Heart right ventricle (tissue), 16 donors: ENCODE data around the gene ANO1. TPM values are rescaled to one million over a fixed set of nuclear protein-coding genes. Genes with fewer than 3 reads are reported as not detected.

Source experiments
- ATAC-seq, 8 donors: fragments of 200-7000 bp; cut with Tn5 transposase; one replicate each; pipeline ENCODE4 v1.9.1; 2020; ENCODE audit warnings: mild to moderate bottlenecking in 8 of 8, moderate library complexity in 8 of 8, moderate number of reproducible peaks in 1 of 8
- DNase-seq, 2 donors: peaks; one replicate each; pipeline ENCODE4 v3.0.0-alpha.2; 2020
- H3K27ac ChIP-seq, 10 donors: fragments of 200-600 bp; sonication (generic) in 2 of 10; one replicate each; pipeline versions ENCODE4 v1.5.0 to v1.8.0; 2020 to 2022; ENCODE audit warnings: mild to moderate bottlenecking in 3 of 10
- H3K27me3 ChIP-seq, 7 donors: fragments of 200-600 bp; one replicate each; pipeline ENCODE4 v1.8.0; 2021 to 2022; ENCODE audit warnings: mild to moderate bottlenecking in 2 of 7
- H3K36me3 ChIP-seq, 9 donors: fragments of 200-600 bp; sonication (generic) in 1 of 9; one replicate each; pipeline versions ENCODE4 v1.5.0 to v1.8.0; 2020 to 2022; ENCODE audit warnings: mild to moderate bottlenecking in 2 of 9
- H3K4me1 ChIP-seq, 9 donors: fragments of 200-600 bp; sonication (generic) in 1 of 9; one replicate each; pipeline versions ENCODE4 v1.5.0 to v1.8.0; 2020 to 2022; ENCODE audit warnings: mild to moderate bottlenecking in 4 of 9
- H3K4me3 ChIP-seq, 10 donors: fragments of 200-600 bp; sonication (generic) in 2 of 10; one replicate each; pipeline versions ENCODE4 v1.5.0 to v1.8.0; 2020 to 2022; ENCODE audit warnings: mild to moderate bottlenecking in 7 of 10, moderate library complexity in 2 of 10
- H3K9me3 ChIP-seq, 11 donors: fragments of 200-600 bp in 10 of 11; sonication (generic) in 2 of 11; one replicate each; pipeline versions ENCODE4 v1.5.0 to v1.8.0; 2013 to 2022; ENCODE audit warnings: mild to moderate bottlenecking in 2 of 11, control low read depth in 1 of 11, moderate library complexity in 1 of 11
- CTCF ChIP-seq, 9 donors: fragments of 200-600 bp; sonication (generic) in 2 of 9; IDR thresholded peaks; one replicate each; pipeline versions ENCODE4 v1.5.0 to v1.8.0; 2021 to 2022; ENCODE audit warnings: antibody characterized with exemption in 9 of 9, mild to moderate bottlenecking in 5 of 9, moderate library complexity in 1 of 9
- WGBS, 2 donors: extraction: QIAGEN DNeasy Blood & Tissue Kit; methylation state at CpG; one replicate each; pipeline ENCODE4 v1.1.7; 2013; ENCODE audit warnings: inconsistent platforms in 1 of 2; 5-methylcytosine and 5-hydroxymethylcytosine counted together
- intact Hi-C, 10 donors: fragments of 100-400 bp; cut with DNase I; formaldehyde crosslinking; loops; one replicate each; pipeline versions ENCODE4 v1.11.1 to v1.14.2; 2022
- polyA plus RNA-seq, 2 donors: library from polyadenylated mRNA; stranded (reverse); fragments of 200-250 nt; gene quantifications; one replicate each; pipeline ENCODE4 v1.2.3, GENCODE V29; 2013
- total RNA-seq, 10 donors: library from RNA; stranded (reverse); fragmentation: NEBNext Ultra II Directional in 3 of 10; extraction: Animal tissue kit (Norgen Biotek cat#: 25700) in 3 of 10; gene quantifications; one replicate each; pipeline versions ENCODE4 v1.2.1 to v1.2.4, GENCODE V29; 2021 to 2023
- donor health status: Arrhythmogenic right ventricular cardiomyopathy.
- donor health status: ischemic (EF 13 %, LVEDD 7.1; RV severe dilation, severe dysfunction).
- donor health status: healthy with polysubstance abuse.
- donor health status: DM: no; HTN: yes; CAD: no.
- donor health status: DM: no; HTN: no; CAD: no.
- donor health status: ischemic (EF 25% LVEDD 6.9; RV normal size, moderate dysfunction).
- donor health status: ischemic (EF 25% LVEDD 5.7; RV mildly dilated, moderate dysfunction).
- donor health status: healthy.
- donor health status: DM: yes; HTN: yes; CAD: no.
- donor health status: Ischemic cardiomyopathy.
- donor health status: ischemic (EF 35%, LVEDD 5.7; RV mildly dilated, moderate dysfunction).
- donor health status: nonischemic (EF 11% LVEDD 7.7; RV severe dilation, severe dysfunction).
- donor health status: DM: yes; HTN: yes; CAD: no.
- donor health status: PGD.
- donor health status: ischemic (EF 29% LVEDD 5.4; RV normal size, mild dysfunction).
- donor health status: nonischemic (EF 23%, LVEDD 6.1; RV moderate dilation, normal function).

ANO1 gene
- total and polyA plus RNA-seq, 12 donors, result 6.6 to 13.8 (median 9.7) TPM

DNA sequence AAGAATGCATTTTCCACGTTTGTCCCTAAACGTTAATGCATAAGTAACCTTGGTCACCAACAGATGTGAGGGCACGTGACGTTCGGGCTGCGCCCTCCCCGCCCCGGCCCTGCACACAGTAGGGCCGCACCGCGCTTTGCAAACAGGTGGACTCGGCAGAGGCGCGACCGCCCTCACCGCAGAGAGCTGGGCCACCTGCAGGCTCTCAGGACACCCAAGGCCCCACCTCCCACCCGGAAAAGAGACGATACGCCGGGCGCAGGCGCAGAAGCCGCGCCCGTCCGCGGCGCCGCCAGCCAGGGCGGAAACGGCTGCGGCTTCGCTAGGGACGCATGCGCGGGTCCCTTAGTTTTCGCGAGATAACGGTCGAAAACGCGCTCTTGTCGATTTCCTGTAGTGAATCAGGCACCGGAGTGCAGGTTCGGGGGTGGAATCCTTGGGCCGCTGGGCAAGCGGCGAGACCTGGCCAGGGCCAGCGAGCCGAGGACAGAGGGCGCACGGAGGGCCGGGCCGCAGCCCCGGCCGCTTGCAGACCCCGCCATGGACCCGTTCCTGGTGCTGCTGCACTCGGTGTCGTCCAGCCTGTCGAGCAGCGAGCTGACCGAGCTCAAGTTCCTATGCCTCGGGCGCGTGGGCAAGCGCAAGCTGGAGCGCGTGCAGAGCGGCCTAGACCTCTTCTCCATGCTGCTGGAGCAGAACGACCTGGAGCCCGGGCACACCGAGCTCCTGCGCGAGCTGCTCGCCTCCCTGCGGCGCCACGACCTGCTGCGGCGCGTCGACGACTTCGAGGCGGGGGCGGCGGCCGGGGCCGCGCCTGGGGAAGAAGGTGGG lies 125.0 kb downstream of the ANO1 start, which contains the start of gene FADD:
Gene FADD, plus strand, starts transcription at position 377 of the 831 bp plus-strand sequence. Its CDS starts 164 bp downstream, at position 541.
- ATAC-seq (peak; percentile 84 to 93 (median 89)), DNase-seq (peak; percentile 90)
- H3K4me3 ChIP-seq, result peak within 1 kb of the TSS; percentile 62 to 96 (median 94)
- intact Hi-C loops, result loop anchor here in 3 of 10 donors (2.0 to 5.0 kb wide), 2 partner anchors 69 to 516 kb away; partner anchors contain the start of gene PPFIA1 (in 2 of the 3)
- 0% methylated on average over 83 to 91 of the region's 91 CpGs for WGBS, 2 donors
- H3K27ac ChIP-seq, result peak within 1 kb of the TSS in 9 of 10 donors; percentile 88 to 98 (median 94)
- H3K36me3 ChIP-seq, result peaks cover 0 to 35% (median 11%) of the 10 kb centered on the region in 9 donors
- no peaks in the 10 kb centered on the region for H3K9me3 ChIP-seq
- H3K27me3 ChIP-seq, result no peaks in the 10 kb centered on the region
- TF ChIP-seq CTCF (IDR thresholded peaks at IDR 0.05), result no peak
- H3K4me1 ChIP-seq, result peaks cover 8 to 40% (median 23%) of the 10 kb centered on the region in 9 donors

DNA sequence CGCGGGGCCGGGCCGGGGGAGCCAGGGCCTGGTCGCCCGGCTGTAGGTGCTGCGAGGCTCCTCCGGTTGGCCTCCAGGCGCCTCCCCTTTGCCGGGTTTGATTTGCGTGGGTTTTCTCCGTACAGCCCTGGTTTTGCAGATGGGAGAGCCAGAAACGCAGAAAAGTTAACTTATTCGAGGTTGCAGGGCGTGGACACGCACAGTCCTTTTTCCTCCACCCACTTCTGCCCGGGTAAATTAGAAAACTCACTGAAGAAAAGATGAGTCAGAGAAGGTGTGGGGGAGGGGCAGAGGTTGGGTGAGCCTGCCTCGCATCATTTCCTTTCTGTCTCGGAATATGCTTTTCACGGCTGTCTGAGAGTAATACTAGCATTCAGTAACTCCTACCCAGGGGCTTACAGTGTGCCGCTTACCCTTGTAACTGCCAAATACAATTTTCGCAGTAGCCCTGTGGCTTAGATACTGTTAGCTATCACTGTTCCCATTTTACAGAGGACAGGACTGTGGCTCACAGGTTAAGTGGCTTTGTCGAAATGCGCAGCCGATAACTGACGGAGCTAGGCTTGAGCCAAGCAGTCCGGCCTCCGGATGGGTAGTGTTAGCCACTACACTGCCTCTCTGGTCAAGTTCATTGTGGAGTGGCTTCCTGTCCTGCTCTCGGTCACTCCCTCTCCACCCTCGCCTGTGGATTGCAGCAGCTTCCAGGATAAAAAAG lies 125.8 kb downstream of the ANO1 start:
- peak; percentile 25 to 78 (median 57) for ATAC-seq
- WGBS, 2 donors, result 5 to 6% methylated on average over 30 of the region's 30 CpGs
- peak overlapping the region; percentile 62 to 96 (median 94) for H3K4me3 ChIP-seq
- H3K4me1 ChIP-seq, result peaks cover 8 to 40% (median 23%) of the 10 kb centered on the region in 9 donors
- TF ChIP-seq CTCF (IDR thresholded peaks at IDR 0.05), result no peak
- peak overlapping the region in 9 of 10 donors; percentile 88 to 98 (median 94) for H3K27ac ChIP-seq
- H3K27me3 ChIP-seq, result no peaks in the 10 kb centered on the region
- intact Hi-C loops, result loop anchor here in 3 of 10 donors (2.0 to 5.0 kb wide), 2 partner anchors 68 to 517 kb away; partner anchors contain the start of gene PPFIA1 (in 2 of the 3)
- H3K9me3 ChIP-seq, result no peaks in the 10 kb centered on the region
- peaks cover 0 to 43% (median 16%) of the 10 kb centered on the region in 9 donors for H3K36me3 ChIP-seq
- peak in 1 of 2 donors; percentile 79 for DNase-seq

- no peaks in the 10 kb centered on the region for H3K27me3 ChIP-seq
- 40 to 44% methylated on average over 4 of the region's 4 CpGs for WGBS, 2 donors
- peaks cover 8 to 40% (median 23%) of the 10 kb centered on the region in 9 donors for H3K4me1 ChIP-seq
- no peaks in the 10 kb centered on the region for H3K9me3 ChIP-seq
- TF ChIP-seq CTCF (IDR thresholded peaks at IDR 0.05), result no peak
- DNase-seq, result no peak
- peaks cover 0 to 48% (median 16%) of the 10 kb centered on the region in 9 donors for H3K36me3 ChIP-seq
- ATAC-seq, result no peak
- intact Hi-C loops, result loop anchor here in 2 of 10 donors (5.0 kb wide), 1 partner anchor 68 kb away; the partner anchor contains the start of gene PPFIA1 (in 2 of the 2)
- peak overlapping the region in 9 of 10 donors; percentile 62 to 95 (median 93) for H3K4me3 ChIP-seq
- H3K27ac ChIP-seq, result peak overlapping the region in 9 of 10 donors; percentile 88 to 98 (median 94)
Measured at GRCh38 chr11:70204466-70204799, 126.3 kb downstream of the ANO1 start.
